GM23338 (cell line): ENCODE results near the gene LONRF2. TPM values are rescaled to one million over a fixed set of nuclear protein-coding genes. Genes with fewer than 3 reads are reported as not detected.

ENCODE experiments used
- ATAC-seq: fragments of 200-7000 bp; cut with Tn5 transposase; 3 replicates; pipeline ENCODE4 v1.9.1; 2020
- DNase-seq: peaks from one replicate; pipeline ENCODE4 v3.0.0-alpha.2; 2015; ENCODE audit warnings: low spot score
- H2AFZ ChIP-seq: fragments of 200-600 bp; sonication (generic); 2 replicates; pipeline ENCODE4 v1.8.0; 2016; ENCODE audit warnings: antibody characterized with exemption, mild to moderate bottlenecking, moderate library complexity
- H3F3A ChIP-seq: fragments of 200-600 bp; sonication (generic); replicated peaks from 2 replicates; pipeline ENCODE4 v1.8.0; 2017; ENCODE audit warnings: antibody characterized with exemption, mixed run types, low read depth
- H3K27ac ChIP-seq: fragments of 200-600 bp; sonication (generic); 2 replicates; pipeline ENCODE4 v1.6.1; 2016; ENCODE audit warnings: low read depth
- H3K27me3 ChIP-seq: fragments of 200-600 bp; sonication (generic); 2 replicates; pipeline ENCODE4 v1.8.0; 2016; ENCODE audit warnings: mild to moderate bottlenecking, mixed run types, moderate library complexity; ENCODE audit not compliant: insufficient read depth
- H3K36me3 ChIP-seq: fragments of 200-600 bp; sonication (generic); 2 replicates; pipeline ENCODE4 v1.8.0; 2016; ENCODE audit warnings: mild to moderate bottlenecking; ENCODE audit not compliant: insufficient read depth
- H3K4me1 ChIP-seq: fragments of 200-600 bp; sonication (generic); 2 replicates; pipeline ENCODE4 v1.8.0; 2016; ENCODE audit warnings: mild to moderate bottlenecking, moderate library complexity; ENCODE audit not compliant: insufficient read depth
- H3K4me2 ChIP-seq: fragments of 200-600 bp; sonication (generic); 2 replicates; pipeline ENCODE4 v1.7.1; 2017; ENCODE audit warnings: mixed run types
- H3K4me3 ChIP-seq: fragments of 200-600 bp; sonication (generic); 2 replicates; pipeline ENCODE4 v1.6.1; 2016; ENCODE audit warnings: mixed run types
- H3K79me2 ChIP-seq: fragments of 200-600 bp; sonication (generic); replicated peaks from 2 replicates; pipeline ENCODE4 v1.8.0; 2017; ENCODE audit warnings: mild to moderate bottlenecking; ENCODE audit not compliant: insufficient read depth
- H3K9me2 ChIP-seq: fragments of 200-600 bp; sonication (generic); 2 replicates; pipeline ENCODE4 v1.8.0; 2017; ENCODE audit not compliant: insufficient read depth
- H4K20me1 ChIP-seq: fragments of 200-600 bp; sonication (generic); replicated peaks from 2 replicates; pipeline ENCODE4 v1.8.0; 2017; ENCODE audit warnings: mild to moderate bottlenecking; ENCODE audit not compliant: insufficient read depth
- H3K27ac Mint-ChIP-seq: 2 replicates; pipeline ENCODE4 v1.8.0; 2020; ENCODE audit warnings: inconsistent platforms, mild to moderate bottlenecking, moderate library complexity, mixed read lengths
- H3K27me3 Mint-ChIP-seq: 3 replicates; pipeline ENCODE4 v1.8.0; 2022; ENCODE audit warnings: low read depth, mild to moderate bottlenecking, moderate library complexity, mixed read lengths, inconsistent platforms; ENCODE audit not compliant: insufficient read depth, poor library complexity
- H3K36me3 Mint-ChIP-seq: 3 replicates; pipeline ENCODE4 v1.8.0; 2021; ENCODE audit warnings: low read depth, mild to moderate bottlenecking, inconsistent platforms, moderate library complexity, mixed read lengths
- H3K4me1 Mint-ChIP-seq: 3 replicates; pipeline ENCODE4 v1.8.0; 2020; ENCODE audit warnings: mild to moderate bottlenecking, inconsistent platforms, mixed read lengths
- H3K4me3 Mint-ChIP-seq: 3 replicates; pipeline ENCODE4 v1.8.0; 2021; ENCODE audit warnings: moderate library complexity, mild to moderate bottlenecking, inconsistent platforms, mixed read lengths
- H3K9me3 Mint-ChIP-seq: 3 replicates; pipeline ENCODE4 v1.8.0; 2020; ENCODE audit warnings: moderate library complexity, mild to moderate bottlenecking, inconsistent platforms, mixed read lengths
- CREB1 ChIP-seq: fragments of 250-450 bp; sonication (Bioruptor Pico); IDR thresholded peaks from 2 replicates; pipeline ENCODE4 v1.5.0; 2020; ENCODE audit warnings: low read depth, mild to moderate bottlenecking, moderate library complexity
- CTCF ChIP-seq, 2 experiments: fragments of 200-600 bp in 1 of 2; sonication (generic) in 1 of 2; conservative IDR thresholded peaks; 2 replicates each; pipeline versions ENCODE4 v1.5.1 to v1.6.1; 2016 to 2017; ENCODE audit warnings: antibody characterized with exemption in 2 of 2, low read depth in 2 of 2, mild to moderate bottlenecking in 2 of 2, moderate library complexity in 1 of 2
- ETS1 ChIP-seq: IDR thresholded peaks from 2 replicates; pipeline ENCODE4 v1.6.1; 2016; ENCODE audit warnings: antibody characterized with exemption
- EZH2 ChIP-seq: fragments of 200-600 bp; sonication (generic); IDR thresholded peaks from one replicate; pipeline ENCODE4 v1.8.0; 2017; ENCODE audit warnings: antibody characterized with exemption, mild to moderate bottlenecking, low read depth; ENCODE audit not compliant: unreplicated experiment
- EZH2phosphoT487 ChIP-seq: fragments of 200-600 bp; sonication (generic); IDR thresholded peaks from one replicate; pipeline ENCODE4 v1.8.1; 2018; ENCODE audit warnings: antibody characterized with exemption; ENCODE audit not compliant: unreplicated experiment
- JUNB ChIP-seq: IDR thresholded peaks from one replicate; pipeline ENCODE4 v1.6.1; 2016; ENCODE audit warnings: antibody characterized with exemption; ENCODE audit not compliant: unreplicated experiment
- NANOG ChIP-seq: IDR thresholded peaks from 2 replicates; pipeline ENCODE4 v1.6.1; 2016; ENCODE audit warnings: antibody characterized with exemption, borderline replicate concordance
- POLR2AphosphoS5 ChIP-seq: IDR thresholded peaks from 2 replicates; pipeline ENCODE4 v1.6.1; 2016; ENCODE audit warnings: antibody characterized with exemption, low read depth
- REST ChIP-seq: IDR thresholded peaks from one replicate; pipeline ENCODE4 v1.6.1; 2018; ENCODE audit warnings: antibody characterized with exemption; ENCODE audit not compliant: unreplicated experiment
- STAT1 ChIP-seq: IDR thresholded peaks from one replicate; pipeline ENCODE4 v1.6.1; 2016; ENCODE audit warnings: antibody characterized with exemption; ENCODE audit not compliant: unreplicated experiment
- ZNF114 ChIP-seq: fragments of 250-450 bp; sonication (Bioruptor Pico); IDR thresholded peaks from 2 replicates; pipeline ENCODE4 v1.5.0; 2020; ENCODE audit warnings: mild to moderate bottlenecking, moderate library complexity
- ZNF331 ChIP-seq: fragments of 250-450 bp; sonication (Bioruptor Pico); IDR thresholded peaks from 2 replicates; pipeline ENCODE4 v1.5.0; 2020; ENCODE audit warnings: low read depth, mild to moderate bottlenecking, moderate library complexity
- ZNF462 ChIP-seq: fragments of 250-450 bp; sonication (Bioruptor Pico); IDR thresholded peaks from 2 replicates; pipeline ENCODE4 v1.5.0; 2020; ENCODE audit warnings: mild to moderate bottlenecking, moderate library complexity
- polyA plus RNA-seq: library from polyadenylated mRNA; unstranded; fragments of >200 nt; fragmentation: Nextera tagmentation; extraction: Ambion mirVana; gene quantifications from 2 replicates; pipeline ENCODE4 v1.2.1, GENCODE V29; 2016
- total RNA-seq: library from RNA; depleted of rRNA; stranded (reverse); fragments of >200 nt; shearing (Covaris generic); gene quantifications from 2 replicates; pipeline ENCODE4 v1.2.3, GENCODE V29; 2014

LONRF2 gene
- total and polyA plus RNA-seq, 2 experiments from 2014 or later, result 0.05 to 0.24 TPM

GRCh38 chr2:100277540-100278207, 44.6 kb downstream of the LONRF2 start:
- H3K27me3 ChIP-seq, result no peaks in the 10 kb centered on the region
- H4K20me1 ChIP-seq, result no peaks in the 10 kb centered on the region
- Mint-ChIP-seq H3K27ac (no peak overlapping the region), H3K4me1 (peaks cover 23% of the 10 kb centered on the region), H3K9me3 (no peaks in the 10 kb centered on the region), H3K27me3 (peaks cover 5% of the 10 kb centered on the region), H3K4me3 (no peak overlapping the region), H3K36me3 (no peaks in the 10 kb centered on the region)
- DNase-seq (no peak), ATAC-seq (no peak)
- no peaks in the 10 kb centered on the region for H3F3A ChIP-seq
- H3K4me3 ChIP-seq, result no peak overlapping the region
- no peaks in the 10 kb centered on the region for H3K79me2 ChIP-seq
- 0 out of 2 replicates have a peak, but pooled peaks cover 7% of the 10 kb centered on the region for H3K9me2 ChIP-seq
- no peaks in the 10 kb centered on the region for H3K36me3 ChIP-seq
- H2AFZ ChIP-seq, result no peak overlapping the region
- H3K4me2 ChIP-seq, result no peak overlapping the region
- H3K27ac ChIP-seq, result no peak overlapping the region
- H3K4me1 ChIP-seq, result peaks cover 25% of the 10 kb centered on the region
- TF ChIP-seq STAT1 (no peak), ZNF331 (CRISPR knock-in tag) (no peak), ZNF462 (CRISPR knock-in tag) (no peak), JUNB (no peak), ETS1 (no peak), REST (no peak), POLR2AphosphoS5 (no peak), EZH2 (no peak), ZNF114 (no peak), CREB1 (no peak), NANOG (no peak), CTCF (conservative IDR thresholded peaks at IDR 0.05; ENCODE audit: low read depth in 2 of 2) (no peak), EZH2phosphoT487 (no peak)
